ENCODE results near the gene ADAMTS7.
A peak's percentile ranks its signal among the peaks of the same experiment; 100 is the strongest.
"Not testable (repeated sequence)": the region's sequence is repeated elsewhere in the genome, so short reads cannot be mapped to it uniquely, and the experiment has no call there.

ADAMTS7 gene

GRCh38 chr15:78811124-78811824, at the start of gene ADAMTS7:
Gene ADAMTS7 (minus strand): TSS chr15:78811464. CDS start chr15:78811220, 244 bp downstream.
- peak within 1 kb of the TSS; percentile 63 for H3K4me3 ChIP-seq (ENCODE audit: low read length)
- peaks cover 9% of the 10 kb centered on the region for H3K27me3 ChIP-seq (ENCODE audit: control insufficient read depth, insufficient read depth, low read length)
- no peaks in the 10 kb centered on the region for H3K36me3 ChIP-seq (ENCODE audit: control insufficient read depth, insufficient read depth, low read length)
- peak within 1 kb of the TSS; percentile 68 for H3K9ac ChIP-seq (ENCODE audit: low read length)
- peaks cover 5% of the 10 kb centered on the region for H3K4me1 ChIP-seq (ENCODE audit: control insufficient read depth, insufficient read depth, low read length)
- H3K27ac ChIP-seq (ENCODE audit: low read depth, low read length) = peak within 1 kb of the TSS; percentile 82

- Histone ChIP-seq H3K27me3 (ENCODE audit: control insufficient read depth, insufficient read depth, low read length) (no peaks in the 10 kb centered on the region), H3K36me3 (ENCODE audit: control insufficient read depth, insufficient read depth, low read length) (no peaks in the 10 kb centered on the region), H3K4me3 (ENCODE audit: low read length) (peak overlapping the region; percentile 66), H3K4me1 (ENCODE audit: control insufficient read depth, insufficient read depth, low read length) (no peaks in the 10 kb centered on the region), H3K9ac (ENCODE audit: low read length) (peak overlapping the region; percentile 30), H3K27ac (ENCODE audit: low read depth, low read length) (peak overlapping the region; percentile 73)
These were observed 48.9 kb upstream of the ADAMTS7 start for GRCh38 chr15:78859971-78860719.

GRCh38 chr15:78855746-78856145, 44.5 kb upstream of the ADAMTS7 start:
- no peak overlapping the region for H3K4me3 ChIP-seq (ENCODE audit: low read length)
- H3K4me1 ChIP-seq (ENCODE audit: control insufficient read depth, insufficient read depth, low read length) = no peaks in the 10 kb centered on the region
- H3K27ac ChIP-seq (ENCODE audit: low read depth, low read length) = no peak overlapping the region
- H3K9ac ChIP-seq (ENCODE audit: low read length) = no peak overlapping the region
- H3K27me3 ChIP-seq (ENCODE audit: control insufficient read depth, insufficient read depth, low read length) = no peaks in the 10 kb centered on the region
- H3K36me3 ChIP-seq (ENCODE audit: control insufficient read depth, insufficient read depth, low read length) = no peaks in the 10 kb centered on the region

- Histone ChIP-seq H3K27me3 (ENCODE audit: control insufficient read depth, insufficient read depth, low read length) (no peaks in the 10 kb centered on the region), H3K4me1 (ENCODE audit: control insufficient read depth, insufficient read depth, low read length) (no peaks in the 10 kb centered on the region), H3K4me3 (ENCODE audit: low read length) (no peak overlapping the region), H3K36me3 (ENCODE audit: control insufficient read depth, insufficient read depth, low read length) (no peaks in the 10 kb centered on the region), H3K27ac (ENCODE audit: low read depth, low read length) (no peak overlapping the region), H3K9ac (ENCODE audit: low read length) (no peak overlapping the region)
These were observed 43.6 kb upstream of the ADAMTS7 start for GRCh38 chr15:78854833-78855372.

GRCh38 chr15:78853500-78853899, 42.2 kb upstream of the ADAMTS7 start:
- H3K27ac ChIP-seq (ENCODE audit: low read depth, low read length) = no peak overlapping the region
- no peak overlapping the region for H3K9ac ChIP-seq (ENCODE audit: low read length)
- H3K4me3 ChIP-seq (ENCODE audit: low read length) = no peak overlapping the region
- no peaks in the 10 kb centered on the region for H3K27me3 ChIP-seq (ENCODE audit: control insufficient read depth, insufficient read depth, low read length)
- no peaks in the 10 kb centered on the region for H3K4me1 ChIP-seq (ENCODE audit: control insufficient read depth, insufficient read depth, low read length)
- H3K36me3 ChIP-seq (ENCODE audit: control insufficient read depth, insufficient read depth, low read length) = no peaks in the 10 kb centered on the region

- Histone ChIP-seq H3K4me3 (ENCODE audit: low read length) (no peak overlapping the region), H3K36me3 (ENCODE audit: control insufficient read depth, insufficient read depth, low read length) (no peaks in the 10 kb centered on the region), H3K27me3 (ENCODE audit: control insufficient read depth, insufficient read depth, low read length) (no peaks in the 10 kb centered on the region), H3K4me1 (ENCODE audit: control insufficient read depth, insufficient read depth, low read length) (no peaks in the 10 kb centered on the region), H3K9ac (ENCODE audit: low read length) (no peak overlapping the region), H3K27ac (ENCODE audit: low read depth, low read length) (no peak overlapping the region)
These were observed 39.9 kb upstream of the ADAMTS7 start for GRCh38 chr15:78850941-78851755.

GRCh38 chr15:78850352-78850751, 39.1 kb upstream of the ADAMTS7 start:
- Histone ChIP-seq H3K4me3 (ENCODE audit: low read length) (no peak overlapping the region), H3K9ac (ENCODE audit: low read length) (no peak overlapping the region), H3K4me1 (ENCODE audit: control insufficient read depth, insufficient read depth, low read length) (no peaks in the 10 kb centered on the region), H3K27me3 (ENCODE audit: control insufficient read depth, insufficient read depth, low read length) (no peaks in the 10 kb centered on the region), H3K27ac (ENCODE audit: low read depth, low read length) (no peak overlapping the region), H3K36me3 (ENCODE audit: control insufficient read depth, insufficient read depth, low read length) (no peaks in the 10 kb centered on the region)

- H3K9ac ChIP-seq (ENCODE audit: low read length) = not testable (repeated sequence)
These were observed 36.2 kb upstream of the ADAMTS7 start for GRCh38 chr15:78847387-78847906.

GRCh38 chr15:78846906-78847305, 35.6 kb upstream of the ADAMTS7 start:
- not testable (repeated sequence) for H3K27ac ChIP-seq (ENCODE audit: low read depth, low read length); H3K4me3 ChIP-seq (ENCODE audit: low read length); H3K4me1 ChIP-seq (ENCODE audit: control insufficient read depth, insufficient read depth, low read length); H3K9ac ChIP-seq (ENCODE audit: low read length); H3K27me3 ChIP-seq (ENCODE audit: control insufficient read depth, insufficient read depth, low read length); H3K36me3 ChIP-seq (ENCODE audit: control insufficient read depth, insufficient read depth, low read length)

More at GRCh38 chr15:78847387-78847906, 36.2 kb upstream of the ADAMTS7 start:
- H3K36me3 ChIP-seq (ENCODE audit: control insufficient read depth, insufficient read depth, low read length); H3K27ac ChIP-seq (ENCODE audit: low read depth, low read length); H3K27me3 ChIP-seq (ENCODE audit: control insufficient read depth, insufficient read depth, low read length); H3K4me3 ChIP-seq (ENCODE audit: low read length); H3K4me1 ChIP-seq (ENCODE audit: control insufficient read depth, insufficient read depth, low read length): not testable (repeated sequence)

- Histone ChIP-seq H3K27ac (ENCODE audit: low read depth, low read length) (no peak overlapping the region), H3K4me3 (ENCODE audit: low read length) (no peak overlapping the region), H3K9ac (ENCODE audit: low read length) (no peak overlapping the region), H3K36me3 (ENCODE audit: control insufficient read depth, insufficient read depth, low read length) (no peaks in the 10 kb centered on the region), H3K4me1 (ENCODE audit: control insufficient read depth, insufficient read depth, low read length) (no peaks in the 10 kb centered on the region), H3K27me3 (ENCODE audit: control insufficient read depth, insufficient read depth, low read length) (no peaks in the 10 kb centered on the region)
These were observed 31.3 kb upstream of the ADAMTS7 start for GRCh38 chr15:78842519-78842918.

GRCh38 chr15:78841891-78842290, 30.6 kb upstream of the ADAMTS7 start:
- H3K9ac ChIP-seq (ENCODE audit: low read length) = no peak overlapping the region
- no peak overlapping the region for H3K4me3 ChIP-seq (ENCODE audit: low read length)
- no peak overlapping the region for H3K27ac ChIP-seq (ENCODE audit: low read depth, low read length)
- H3K36me3 ChIP-seq (ENCODE audit: control insufficient read depth, insufficient read depth, low read length) = no peaks in the 10 kb centered on the region
- no peaks in the 10 kb centered on the region for H3K27me3 ChIP-seq (ENCODE audit: control insufficient read depth, insufficient read depth, low read length)
- no peaks in the 10 kb centered on the region for H3K4me1 ChIP-seq (ENCODE audit: control insufficient read depth, insufficient read depth, low read length)

GRCh38 chr15:78841376-78841706, 30.1 kb upstream of the ADAMTS7 start:
- Histone ChIP-seq H3K27me3 (ENCODE audit: control insufficient read depth, insufficient read depth, low read length) (no peaks in the 10 kb centered on the region), H3K9ac (ENCODE audit: low read length) (no peak overlapping the region), H3K36me3 (ENCODE audit: control insufficient read depth, insufficient read depth, low read length) (no peaks in the 10 kb centered on the region), H3K4me3 (ENCODE audit: low read length) (no peak overlapping the region), H3K27ac (ENCODE audit: low read depth, low read length) (no peak overlapping the region), H3K4me1 (ENCODE audit: control insufficient read depth, insufficient read depth, low read length) (no peaks in the 10 kb centered on the region)

Measured in rectal smooth muscle tissue (tissue), 1 donor.